ENCODE data around the gene KRTAP24-1.
A peak's percentile ranks its signal among the peaks of the same experiment; 100 is the strongest.

Gene KRTAP24-1, protein sequence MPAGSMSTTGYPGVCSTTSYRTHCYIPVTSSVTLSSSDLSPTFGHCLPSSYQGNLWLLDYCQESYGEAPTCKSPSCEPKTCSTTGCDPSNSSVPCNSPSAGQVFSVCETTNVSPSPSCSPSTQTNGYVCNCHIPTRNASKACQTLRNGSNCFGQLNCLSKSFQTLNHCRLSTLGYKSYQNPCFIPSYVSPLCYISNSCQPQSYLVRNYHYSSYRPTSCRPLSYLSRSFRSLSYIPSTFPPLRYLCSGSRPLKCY

DNA sequence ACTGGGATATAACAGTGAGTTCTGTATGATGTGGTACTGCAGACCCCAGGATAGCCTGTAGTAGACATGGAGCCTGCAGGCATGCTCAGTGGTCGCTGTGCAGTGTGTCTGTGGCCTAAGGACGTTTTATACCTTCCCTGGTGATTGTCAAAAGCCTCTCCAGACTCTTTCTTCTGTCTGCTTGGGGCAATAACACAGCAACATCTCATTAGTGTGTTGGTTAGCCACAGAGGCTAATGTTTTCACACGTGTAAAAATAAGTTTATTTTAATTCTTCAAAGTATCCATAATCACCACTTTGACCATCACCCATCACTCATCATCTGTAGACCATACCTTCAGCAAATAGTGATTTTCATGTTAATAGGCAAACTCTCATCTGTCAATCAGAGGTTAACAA is at the start of gene KRTAP24-1:
TSS of gene KRTAP24-1 (minus strand) at position 101 of the 400 bp plus-strand sequence. CDS start at position 83, 18 bp downstream.
- DNase-seq (ENCODE audit: low spot score), result no peak

DNA sequence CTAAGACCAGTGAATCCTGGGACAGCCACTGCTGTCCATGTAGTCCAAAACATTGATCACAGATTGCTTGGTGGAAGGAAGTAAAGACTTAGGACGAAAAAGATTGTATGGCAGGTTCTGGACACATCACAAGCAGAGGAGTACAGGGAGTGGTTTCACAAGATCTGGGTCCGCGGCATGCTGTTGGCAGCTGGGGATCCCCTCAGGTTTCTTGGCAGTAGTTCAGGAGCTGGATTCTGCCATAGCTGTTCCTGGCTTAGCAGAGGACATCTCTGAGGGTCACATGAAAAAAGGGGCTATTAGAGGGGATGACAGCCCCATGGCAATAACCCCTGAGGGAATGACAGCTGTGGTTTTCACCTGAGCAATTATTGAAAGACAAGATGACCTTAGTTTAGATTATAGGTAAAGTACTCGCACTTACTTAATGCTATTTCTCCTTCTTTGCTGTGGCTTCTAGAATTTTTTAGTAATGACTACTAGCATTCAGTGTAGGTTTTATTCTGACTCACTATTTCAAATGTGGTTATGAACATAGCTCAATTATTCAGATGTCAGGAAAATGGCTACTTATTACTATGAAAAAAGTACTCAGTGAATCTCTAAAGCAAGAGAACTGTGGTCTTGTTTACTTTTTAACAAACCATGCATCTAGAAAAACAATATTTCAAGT is 46.6 kb upstream of the KRTAP24-1 start:
- DNase-seq (ENCODE audit: low spot score), result no peak

DNA sequence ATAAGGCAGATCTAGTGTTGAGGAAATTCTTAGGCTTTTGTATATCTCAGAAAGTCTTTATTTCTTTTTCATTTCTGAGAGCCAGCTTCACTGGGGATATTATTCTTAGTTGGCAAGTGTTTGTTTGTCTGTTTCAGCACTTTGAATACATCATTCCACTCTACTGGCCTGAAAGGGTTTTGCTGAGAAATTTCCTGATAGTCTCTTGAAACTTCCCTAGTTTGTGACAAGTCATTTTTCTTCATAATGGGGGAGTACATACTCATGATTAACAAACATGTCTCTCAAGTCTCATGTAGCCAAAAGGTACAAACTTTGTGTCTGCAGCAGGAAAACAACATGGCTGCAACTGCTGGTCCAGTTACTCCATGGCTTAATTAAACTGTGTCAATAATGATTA is 43.6 kb upstream of the KRTAP24-1 start:
- DNase-seq (ENCODE audit: low spot score), result no peak

DNA sequence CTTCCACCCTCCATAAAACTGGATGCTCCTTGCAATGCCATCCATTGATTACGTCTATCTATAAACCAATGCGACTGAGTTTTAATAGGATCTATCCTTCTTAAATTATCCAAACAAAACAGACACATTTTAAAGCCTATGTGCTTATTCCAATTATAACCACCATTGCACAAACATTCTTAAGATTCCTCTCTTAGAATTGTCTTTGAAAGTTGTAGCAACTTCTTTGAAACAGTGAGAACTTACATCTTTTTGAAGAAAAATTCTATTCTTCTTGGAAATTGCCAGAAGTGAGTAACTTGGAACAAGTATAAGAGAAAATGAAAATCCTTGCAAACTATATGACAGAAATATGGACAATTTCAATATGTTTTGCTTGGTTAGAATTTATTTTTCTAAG is 37.5 kb upstream of the KRTAP24-1 start, which contains the start of gene KRTAP26-1:
TSS of gene KRTAP26-1 (minus strand) at position 101 of the 400 bp plus-strand sequence. CDS start 280 bp downstream, outside the sequence.
- DNase-seq (ENCODE audit: low spot score), result no peak

DNA sequence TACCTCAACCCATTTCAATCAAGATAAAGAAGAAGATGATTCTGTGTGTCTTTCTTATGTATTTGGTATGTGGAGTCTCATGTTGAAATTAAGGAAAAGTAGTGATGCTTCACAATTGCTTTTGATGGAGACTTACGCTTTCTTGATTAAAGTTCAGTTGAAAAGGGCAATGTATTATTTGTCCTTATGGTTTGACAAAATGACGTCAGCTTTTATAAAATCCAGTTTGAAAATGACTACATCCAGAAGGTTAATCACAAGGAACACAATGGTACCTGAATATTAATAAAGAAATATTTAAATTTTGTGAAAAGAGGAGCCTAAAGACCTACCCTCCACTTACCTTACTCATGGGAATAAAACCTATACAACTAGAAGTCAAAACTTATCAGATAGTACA is 33.0 kb upstream of the KRTAP24-1 start:
- DNase-seq (ENCODE audit: low spot score), result no peak

DNA sequence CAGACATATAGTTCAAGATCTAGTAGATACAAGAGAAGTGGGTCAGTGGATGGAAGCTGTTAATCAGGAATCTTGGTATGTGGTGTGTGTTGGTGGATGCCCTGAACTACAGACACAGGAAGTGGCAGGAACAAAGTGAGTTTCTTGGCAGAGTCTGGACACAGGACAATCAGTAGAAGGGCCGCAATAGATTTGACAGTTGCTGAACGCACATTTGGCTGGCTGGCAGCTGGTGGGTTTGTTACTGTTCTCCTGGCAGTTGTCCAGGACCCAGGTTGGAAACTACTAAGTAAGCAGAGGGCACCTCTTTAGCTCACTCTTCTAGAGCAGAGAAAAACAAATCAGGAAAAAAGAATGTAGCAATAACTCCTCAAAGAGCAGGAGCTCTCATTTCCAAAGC is 24.1 kb upstream of the KRTAP24-1 start:
- no peak for DNase-seq (ENCODE audit: low spot score)

DNA sequence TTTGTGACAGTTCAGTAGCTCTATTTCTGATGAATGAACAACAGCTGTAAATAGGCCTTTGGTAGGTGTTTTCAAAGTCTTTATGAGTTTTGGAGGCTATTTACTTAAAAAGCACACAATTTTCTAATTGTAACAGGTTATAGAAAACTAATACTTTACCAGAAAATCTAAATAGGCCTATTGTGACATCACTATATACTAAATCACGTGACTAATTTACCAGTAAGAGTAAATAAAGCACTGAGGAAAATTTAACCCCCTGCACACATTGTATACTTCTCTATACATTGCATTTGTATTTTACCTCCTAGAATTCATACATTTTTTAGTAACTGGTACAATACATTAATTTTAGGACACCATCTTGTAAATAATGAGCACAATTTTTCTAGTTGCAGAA is 22.4 kb upstream of the KRTAP24-1 start:
- no peak for DNase-seq (ENCODE audit: low spot score)

DNA sequence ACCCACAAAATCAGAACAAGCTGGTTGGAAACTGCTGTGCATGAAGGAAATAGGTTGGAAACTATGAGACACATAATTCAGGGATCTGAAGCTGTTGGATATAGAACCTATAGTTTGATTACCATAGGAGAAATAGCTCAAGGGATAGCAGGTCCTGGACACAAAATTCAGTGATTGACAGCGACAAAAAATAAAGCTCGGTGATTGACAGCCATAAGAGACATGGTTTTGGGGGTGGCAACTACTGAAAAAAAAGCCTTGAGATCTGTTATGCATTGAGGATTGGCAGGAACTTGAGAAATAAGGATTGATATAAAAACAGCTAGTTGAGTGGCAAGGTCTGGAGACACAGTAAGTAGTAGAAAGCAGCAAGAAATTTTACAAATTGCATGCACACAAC is 6.5 kb upstream of the KRTAP24-1 start, which contains the start of gene KRTAP25-1:
TSS of gene KRTAP25-1 (minus strand) at position 300 of the 400 bp plus-strand sequence. CDS start at position 276, 24 bp downstream.
- no peak for DNase-seq (ENCODE audit: low spot score)

DNA sequence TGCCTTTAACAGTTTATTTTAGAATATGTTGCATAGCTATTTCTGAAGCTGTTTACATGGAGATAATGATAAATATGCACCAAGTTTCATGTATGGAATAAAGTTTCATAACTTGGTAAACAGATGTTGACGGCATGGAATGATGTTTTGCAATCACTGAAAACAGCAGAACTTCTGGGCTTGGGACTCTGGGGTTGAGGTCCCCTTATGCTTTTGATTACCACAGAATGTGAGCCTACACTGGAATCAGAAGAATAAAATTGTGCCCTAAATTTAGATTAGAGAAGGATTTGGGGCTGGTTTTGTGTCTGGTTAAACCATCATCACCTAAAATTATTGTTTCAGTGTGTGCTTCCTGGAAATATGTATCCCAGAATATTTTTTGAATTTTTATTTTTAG is 11.1 kb downstream of the KRTAP24-1 start:
- DNase-seq (ENCODE audit: low spot score), result no peak

DNA sequence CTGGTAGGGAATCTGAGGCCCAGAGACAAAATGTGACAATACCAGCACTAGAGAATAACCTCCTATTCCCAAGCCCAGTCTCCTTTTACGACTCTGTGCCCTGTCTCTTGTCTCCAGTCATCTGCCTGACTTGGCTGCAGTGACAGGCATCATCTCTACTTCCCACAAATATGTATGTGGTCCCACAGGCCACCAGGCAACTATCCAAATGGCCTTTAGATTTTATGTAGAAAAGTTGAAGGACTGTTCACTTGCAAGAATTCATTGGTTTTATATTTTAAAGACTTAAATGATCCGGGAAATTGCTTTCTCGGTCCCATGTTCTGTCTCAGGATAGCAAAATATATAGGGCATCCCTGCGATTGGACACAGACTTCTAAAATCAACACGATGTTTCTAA is 11.6 kb downstream of the KRTAP24-1 start:
- DNase-seq (ENCODE audit: low spot score), result no peak

DNA sequence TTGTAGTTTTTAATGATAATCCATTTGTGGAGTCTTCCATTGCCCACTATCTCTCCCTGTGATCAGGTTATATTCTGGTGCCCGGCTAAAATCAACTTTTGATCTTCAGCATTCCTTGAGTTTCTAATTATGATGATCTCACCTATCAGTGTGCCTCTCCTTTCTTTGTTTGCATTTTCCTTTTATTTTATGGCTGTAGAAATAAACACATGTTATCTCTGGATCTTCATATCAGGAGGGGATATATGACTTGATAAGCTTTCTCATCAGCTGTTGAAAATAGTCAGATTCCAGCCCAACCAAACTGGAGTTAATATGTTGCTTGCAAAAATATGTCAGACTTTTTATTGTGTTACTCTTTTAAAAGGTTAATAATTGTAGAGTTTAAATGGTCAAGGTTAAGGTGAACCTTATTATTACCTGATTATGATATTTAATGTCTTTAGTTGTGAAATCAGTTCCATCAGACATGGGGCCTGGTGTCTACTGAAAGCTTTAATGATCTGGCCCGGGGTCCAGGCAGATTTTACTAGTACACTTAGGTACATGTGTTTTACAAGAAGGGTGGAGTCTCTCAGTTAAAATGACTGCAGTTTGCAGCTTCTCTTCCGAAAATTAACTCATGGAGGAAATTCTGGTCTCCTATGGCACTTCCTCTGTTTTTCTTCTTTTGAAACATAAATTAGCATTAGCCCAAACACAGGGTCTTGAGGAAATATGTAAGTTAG is 12.8 kb downstream of the KRTAP24-1 start:
- no peak for DNase-seq (ENCODE audit: low spot score)

DNA sequence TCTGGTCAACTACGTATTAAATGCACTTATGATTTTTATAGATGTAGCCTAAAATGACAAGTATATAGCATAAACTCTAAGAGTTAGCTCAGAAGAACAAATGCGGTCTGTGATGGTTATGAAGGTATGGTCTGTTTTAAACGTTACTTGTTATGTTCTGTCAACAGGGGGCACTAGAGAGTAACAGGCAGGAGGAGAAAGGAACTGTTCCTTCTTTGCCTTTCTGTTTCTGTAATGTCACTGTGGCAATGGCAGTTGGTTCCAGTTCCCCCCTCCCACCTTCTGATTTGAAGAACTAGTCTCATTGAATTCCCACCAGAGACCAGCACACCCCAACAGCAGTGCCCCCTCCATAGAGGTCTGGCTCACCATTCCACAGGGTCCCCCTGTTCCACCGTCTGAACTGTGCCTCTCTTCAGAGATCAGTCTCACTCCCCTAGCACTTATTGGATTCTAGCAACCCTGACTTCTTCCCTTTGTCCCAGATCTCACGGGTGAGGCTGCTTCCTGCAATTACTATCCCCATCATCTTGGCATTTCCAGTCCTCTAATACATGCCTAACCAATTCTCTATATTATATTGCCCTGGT is 14.0 kb downstream of the KRTAP24-1 start:
- DNase-seq (ENCODE audit: low spot score), result no peak

DNA sequence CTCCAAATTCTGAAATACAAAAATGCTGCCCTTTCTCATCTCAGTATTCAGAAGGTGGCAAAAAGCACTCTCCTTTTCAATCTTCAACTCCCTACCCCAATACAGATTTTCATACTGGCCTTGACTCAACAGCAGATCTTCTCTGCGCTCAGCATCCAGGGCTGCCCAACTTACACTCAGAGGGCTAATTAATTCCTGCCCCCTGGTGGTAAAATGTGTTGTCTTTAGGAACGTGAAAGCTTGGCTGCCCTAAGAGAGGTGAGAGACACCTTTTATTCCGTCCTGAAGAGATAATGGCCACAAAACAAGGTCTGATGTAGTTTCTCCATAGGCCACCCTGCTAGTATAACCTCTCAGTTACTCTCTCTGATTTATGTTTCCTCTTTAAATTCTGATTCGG is 25.0 kb downstream of the KRTAP24-1 start:
- peak; percentile 7 for DNase-seq (ENCODE audit: low spot score)

DNA sequence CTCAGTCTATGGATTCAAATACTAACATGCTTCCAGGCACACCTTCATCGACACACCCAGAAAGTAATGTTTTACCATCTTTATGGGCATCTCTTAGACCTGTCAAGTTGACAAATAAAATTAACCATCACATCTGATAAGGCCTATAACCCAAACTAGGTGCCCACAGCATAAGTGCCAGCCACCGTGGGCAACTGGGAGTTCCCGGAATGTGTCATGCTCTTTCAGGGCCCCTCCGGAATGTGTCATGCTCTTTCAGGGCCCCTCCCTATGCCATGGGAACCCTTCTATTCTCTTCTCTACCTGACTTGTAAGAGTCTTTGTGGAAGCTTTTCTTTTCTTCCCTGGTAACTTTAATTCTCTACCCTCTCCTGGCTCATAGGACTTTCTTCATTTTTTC is 26.6 kb downstream of the KRTAP24-1 start:
- no peak for DNase-seq (ENCODE audit: low spot score)

DNA sequence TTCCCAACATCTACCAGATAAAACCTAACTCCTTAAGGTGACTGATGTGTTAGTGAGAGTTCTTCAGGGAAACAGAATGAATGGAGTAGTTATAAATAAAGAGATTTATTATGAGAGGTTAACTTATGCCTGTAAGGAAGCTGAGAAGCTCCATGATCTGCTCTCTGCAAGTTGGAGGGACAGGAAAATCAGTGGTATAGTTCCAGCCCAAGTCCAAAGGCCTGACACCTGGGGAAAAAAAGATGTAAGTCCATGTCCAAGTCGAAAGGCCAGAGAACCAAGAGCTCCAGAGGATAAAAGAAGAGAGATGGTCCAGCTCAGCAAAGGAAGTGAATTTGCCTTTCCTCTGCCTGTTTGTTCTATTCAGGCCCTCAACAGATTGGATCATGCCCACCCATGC is 27.1 kb downstream of the KRTAP24-1 start:
- no peak for DNase-seq (ENCODE audit: low spot score)

DNA sequence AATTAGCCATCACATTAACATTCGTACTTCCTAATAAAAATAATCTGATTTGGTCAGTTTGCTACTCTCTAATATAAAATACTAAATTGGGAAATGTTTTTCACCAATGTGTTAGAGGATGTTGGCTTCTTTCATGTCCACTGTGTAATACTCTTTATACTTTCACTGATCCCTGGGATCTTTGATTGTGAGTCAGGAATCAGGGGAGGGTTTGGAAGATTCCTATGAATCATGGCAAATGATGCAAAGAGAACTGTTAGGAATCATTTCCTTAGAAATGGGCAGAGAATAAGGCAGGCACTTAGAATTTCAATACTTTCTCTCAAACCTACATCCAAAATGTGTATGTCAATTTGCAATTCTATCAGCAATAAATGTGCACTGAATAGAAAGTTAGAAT is 31.0 kb downstream of the KRTAP24-1 start:
- DNase-seq (ENCODE audit: low spot score), result no peak

DNA sequence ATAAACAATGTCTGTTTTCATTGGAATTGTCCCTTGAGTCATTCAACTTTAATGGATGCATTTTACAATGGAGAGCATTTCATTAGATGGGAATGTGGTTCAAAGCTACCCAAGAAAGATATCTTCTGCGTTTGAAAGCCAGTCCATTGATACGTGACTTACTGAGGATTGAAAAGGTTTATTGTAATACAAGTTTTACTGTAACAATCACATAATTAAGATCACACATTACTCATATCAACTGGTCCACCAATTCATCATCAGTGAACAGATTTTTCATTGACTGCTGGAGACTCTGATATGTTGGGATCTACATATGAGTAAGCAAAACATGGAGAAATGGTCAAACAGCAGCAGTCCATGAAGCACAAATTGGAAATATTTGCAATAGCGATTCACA is 32.8 kb downstream of the KRTAP24-1 start:
- DNase-seq (ENCODE audit: low spot score), result no peak

DNA sequence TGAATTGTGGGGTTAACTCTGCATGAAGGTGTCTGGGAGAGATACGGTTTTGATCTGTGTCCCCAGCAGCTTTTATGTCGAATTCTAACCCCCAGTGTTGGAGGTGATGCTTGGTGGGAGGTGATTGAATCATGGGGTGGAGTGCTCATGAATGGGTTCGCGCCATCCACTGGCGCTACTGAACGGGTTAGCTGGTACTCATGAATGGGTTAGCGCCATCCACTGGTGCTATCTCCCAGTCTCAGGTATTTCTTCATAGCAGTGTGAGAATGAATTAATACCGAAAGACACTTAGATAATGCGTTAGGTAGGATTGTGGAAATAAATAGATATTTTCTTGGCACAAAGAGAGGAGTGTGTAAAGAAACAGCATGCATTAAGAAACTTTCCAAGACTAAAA is 33.9 kb downstream of the KRTAP24-1 start:
- no peak for DNase-seq (ENCODE audit: low spot score)

DNA sequence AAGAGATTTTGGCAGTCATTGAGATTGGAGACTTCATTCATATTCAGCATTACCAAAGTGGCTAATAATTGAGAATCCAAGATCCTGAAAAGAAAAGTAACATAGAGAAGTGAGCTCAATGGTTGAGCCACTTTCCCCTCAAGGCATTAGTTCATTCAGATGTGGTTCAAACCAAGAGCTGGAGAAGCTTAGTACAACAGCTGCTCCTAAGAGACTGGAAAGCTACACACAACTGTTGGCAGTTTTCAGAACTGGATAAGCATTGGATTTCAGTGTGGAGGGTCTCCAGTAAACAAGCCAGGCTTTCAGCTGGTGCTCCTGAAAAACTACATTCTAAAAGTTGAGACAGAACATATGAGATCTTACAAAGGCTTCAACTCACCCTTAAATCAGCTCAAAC is 37.7 kb downstream of the KRTAP24-1 start:
- DNase-seq (ENCODE audit: low spot score), result no peak

DNA sequence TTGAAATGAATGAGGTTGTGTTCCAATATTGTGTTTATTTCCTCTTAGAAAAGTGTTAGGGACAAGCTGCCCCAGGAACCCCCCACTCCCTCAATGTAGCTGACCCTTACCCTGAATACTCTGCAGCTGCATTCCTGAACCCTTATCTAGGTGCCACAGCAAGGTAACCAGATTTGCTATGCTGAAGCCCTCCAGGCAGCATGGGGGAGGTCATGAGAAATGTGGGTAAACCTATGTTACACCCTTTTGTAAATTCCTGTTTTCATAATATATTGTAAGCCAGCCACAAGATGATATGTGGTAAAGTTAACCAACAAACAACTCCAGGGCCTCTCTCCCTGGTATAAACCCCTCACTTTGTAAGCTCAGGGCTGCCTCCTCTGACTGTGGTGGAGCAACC is 39.1 kb downstream of the KRTAP24-1 start:
- DNase-seq (ENCODE audit: low spot score), result no peak

DNA sequence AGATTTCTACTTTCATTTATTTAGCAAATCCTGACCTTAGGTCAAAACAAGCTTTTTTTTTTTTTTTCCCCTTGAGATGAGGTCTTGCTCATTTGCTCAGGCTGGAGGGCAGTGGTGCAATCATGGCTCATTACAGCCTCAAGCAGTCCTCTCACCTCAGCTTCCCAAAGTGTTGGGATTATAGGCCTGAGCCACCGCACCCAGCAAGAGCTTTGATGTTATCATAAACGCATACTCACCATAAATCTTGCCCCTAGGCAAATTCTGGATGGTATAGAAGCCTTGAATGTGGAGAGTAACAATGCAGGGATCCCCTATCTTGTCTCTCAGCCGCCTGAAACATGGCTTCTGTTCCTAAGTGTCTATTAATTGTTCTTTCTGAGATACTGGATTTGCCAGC is 42.1 kb downstream of the KRTAP24-1 start:
- DNase-seq (ENCODE audit: low spot score), result no peak

DNA sequence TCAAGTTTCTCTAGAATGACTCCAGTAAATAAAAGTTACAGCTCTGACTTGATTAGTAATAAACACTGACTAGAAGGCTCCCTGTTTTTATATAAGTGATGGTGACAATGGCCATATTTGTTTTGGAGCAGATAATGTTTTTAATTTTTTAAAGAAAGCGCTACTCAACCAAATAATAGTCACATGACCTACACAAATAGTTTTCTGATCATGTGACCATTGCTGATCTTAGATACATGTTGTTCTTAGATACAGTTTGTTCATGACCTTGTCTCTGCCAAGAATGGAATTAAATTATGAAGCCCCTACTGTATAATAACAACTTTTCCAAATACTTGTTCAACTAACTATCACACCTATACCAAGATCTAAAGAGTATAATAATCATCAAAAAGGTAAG is 44.6 kb downstream of the KRTAP24-1 start:
- no peak for DNase-seq (ENCODE audit: low spot score)

DNA sequence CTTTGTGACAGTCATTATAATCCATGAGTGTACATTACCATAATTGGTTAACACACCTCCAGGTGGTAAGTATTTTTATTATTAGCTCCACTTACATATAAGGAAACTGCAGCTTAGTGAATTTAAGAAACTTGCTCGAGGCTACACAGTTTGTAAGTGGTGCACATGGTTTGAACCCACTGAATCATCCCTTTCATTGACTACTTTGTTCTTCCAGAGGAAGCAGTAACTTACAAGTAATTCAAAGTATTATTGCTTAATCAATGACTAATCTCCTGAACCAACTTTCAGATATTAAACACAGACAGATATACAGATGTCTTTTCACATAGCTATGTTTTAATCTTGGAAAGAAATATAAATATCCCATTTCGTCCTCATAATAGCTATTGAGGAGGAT is 48.1 kb downstream of the KRTAP24-1 start:
- no peak for DNase-seq (ENCODE audit: low spot score)

Data from GM03348 (cell line).